HEK293 (cell line): ENCODE data around the gene RACK1.

Experiments
- CTCF ChIA-PET: fragments of 350-600 bp; formaldehyde crosslinking; extraction: SDS; loops from one replicate; lab custom pipeline; 2021; ENCODE audit warnings: antibody characterized with exemption; lab: Yijun Ruan, JAX
- POLR2A ChIA-PET: fragments of 300-600 bp; formaldehyde crosslinking; extraction: SDS; loops from one replicate; lab custom pipeline; 2020; ENCODE audit warnings: antibody characterized with exemption, inconsistent platforms; lab: Yijun Ruan, JAX
- H3K27ac ChIP-seq: fragments of 200-500 bp; sonication (Bioruptor generic); 2 replicates; pipeline ENCODE4 v1.5.1; 2014; ENCODE audit warnings: low read depth, low read length, control low read depth, inconsistent platforms; ENCODE audit errors: extremely low read depth
- H3K36me3 ChIP-seq, 2 experiments: fragments of 200-500 bp in 1 of 2; sonication (Bioruptor generic) in 1 of 2; 1 replicate in 1 of 2; 2 replicates in 1 of 2; pipeline ENCODE4 v1.5.1; 2014 to 2017; ENCODE audit warnings: inconsistent platforms in 2 of 2, low read length in 2 of 2; ENCODE audit not compliant: control insufficient read depth in 2 of 2, insufficient read depth in 1 of 2
- H3K4me1 ChIP-seq: fragments of 200-500 bp; sonication (Bioruptor generic); 2 replicates; pipeline ENCODE4 v1.5.1; 2014; ENCODE audit warnings: mild to moderate bottlenecking, low read length, inconsistent platforms; ENCODE audit not compliant: control insufficient read depth, insufficient read depth
- H3K4me3 ChIP-seq: 2 replicates; pipeline ENCODE4 v1.5.1; 2011; ENCODE audit warnings: low read depth, mild to moderate bottlenecking, control low read depth, low read length, moderate library complexity
- H3K9me3 ChIP-seq: fragments of 200-500 bp; sonication (Bioruptor generic); 2 replicates; pipeline ENCODE4 v1.5.1; 2014; ENCODE audit warnings: low read depth, low read length, inconsistent platforms; ENCODE audit not compliant: control insufficient read depth, insufficient read depth
- ATF2 ChIP-seq: fragments of 450-650 bp; formaldehyde crosslinking; IDR thresholded peaks from 2 replicates; pipeline ENCODE4 v1.5.1; 2016; ENCODE audit warnings: missing biosample characterization, missing genetic modification characterization, low read depth
- BCL11B ChIP-seq: fragments of 450-650 bp; formaldehyde crosslinking; IDR thresholded peaks from 2 replicates; pipeline ENCODE4 v1.5.1; 2016; ENCODE audit warnings: low read depth, missing biosample characterization, missing genetic modification characterization
- HOXD13 ChIP-seq: sonication (generic); formaldehyde crosslinking; IDR thresholded peaks from 2 replicates; pipeline ENCODE4 v1.8.0; 2022; ENCODE audit warnings: missing genetic modification reagents, borderline replicate concordance
- IKZF3 ChIP-seq: fragments of 450-650 bp; IDR thresholded peaks from 2 replicates; pipeline ENCODE4 v1.5.0; 2018; ENCODE audit warnings: missing biosample characterization, mild to moderate bottlenecking, missing genetic modification characterization, moderate library complexity
- SALL2 ChIP-seq: fragments of 450-650 bp; formaldehyde crosslinking; IDR thresholded peaks from 2 replicates; pipeline ENCODE4 v1.5.0; 2017; ENCODE audit warnings: missing biosample characterization, mild to moderate bottlenecking, missing genetic modification characterization, borderline replicate concordance
- SCRT2 ChIP-seq: fragments of 450-650 bp; formaldehyde crosslinking; IDR thresholded peaks from 2 replicates; pipeline ENCODE4 v1.5.1; 2016; ENCODE audit warnings: missing biosample characterization, missing genetic modification characterization
- TSHZ1 ChIP-seq: fragments of 450-650 bp; formaldehyde crosslinking; IDR thresholded peaks from 2 replicates; pipeline ENCODE4 v1.5.1; 2016; ENCODE audit warnings: missing biosample characterization, missing genetic modification characterization, borderline replicate concordance
- YY1 ChIP-seq: fragments of 450-650 bp; formaldehyde crosslinking; IDR thresholded peaks from 2 replicates; pipeline ENCODE4 v1.5.1; 2018; ENCODE audit warnings: missing biosample characterization, missing genetic modification characterization
- ZBTB1 ChIP-seq: fragments of 450-650 bp; formaldehyde crosslinking; IDR thresholded peaks from 2 replicates; pipeline ENCODE4 v1.5.1; 2016; ENCODE audit warnings: missing biosample characterization, missing genetic modification characterization
- ZBTB20 ChIP-seq: fragments of 450-650 bp; formaldehyde crosslinking; IDR thresholded peaks from 2 replicates; pipeline ENCODE4 v1.5.1; 2016; ENCODE audit warnings: missing biosample characterization, missing genetic modification characterization
- ZBTB26 ChIP-seq: fragments of 450-650 bp; formaldehyde crosslinking; optimal IDR thresholded peaks from 2 replicates; pipeline ENCODE3; 2016; ENCODE audit warnings: missing biosample characterization, mild to moderate bottlenecking, missing genetic modification characterization
- ZFP3 ChIP-seq: fragments of 450-650 bp; formaldehyde crosslinking; IDR thresholded peaks from 2 replicates; pipeline ENCODE4 v1.5.1; 2016; ENCODE audit warnings: low read depth, missing biosample characterization, missing genetic modification characterization
- ZFP41 ChIP-seq: fragments of 450-650 bp; formaldehyde crosslinking; IDR thresholded peaks from 2 replicates; pipeline ENCODE4 v1.5.1; 2016; ENCODE audit warnings: missing biosample characterization, missing genetic modification characterization, borderline replicate concordance
- ZNF184 ChIP-seq: fragments of 450-650 bp; IDR thresholded peaks from 2 replicates; pipeline ENCODE4 v1.5.1; 2018; ENCODE audit warnings: missing biosample characterization, mild to moderate bottlenecking, missing genetic modification characterization
- ZNF24 ChIP-seq: fragments of 450-650 bp; formaldehyde crosslinking; IDR thresholded peaks from 2 replicates; pipeline ENCODE4 v1.5.1; 2016; ENCODE audit warnings: missing biosample characterization, missing genetic modification characterization
- ZNF426 ChIP-seq: fragments of 450-650 bp; formaldehyde crosslinking; IDR thresholded peaks from 2 replicates; pipeline ENCODE4 v1.5.1; 2017; ENCODE audit warnings: missing biosample characterization, missing genetic modification characterization, mild to moderate bottlenecking, inconsistent platforms, moderate library complexity
- ZNF48 ChIP-seq: fragments of 450-650 bp; formaldehyde crosslinking; IDR thresholded peaks from 2 replicates; pipeline ENCODE4 v1.5.1; 2016; ENCODE audit warnings: missing biosample characterization, missing genetic modification characterization
- ZNF488 ChIP-seq: fragments of 450-650 bp; formaldehyde crosslinking; IDR thresholded peaks from 2 replicates; pipeline ENCODE4 v1.5.1; 2016; ENCODE audit warnings: missing biosample characterization, missing genetic modification characterization
- ZNF501 ChIP-seq: fragments of 450-650 bp; formaldehyde crosslinking; IDR thresholded peaks from 2 replicates; pipeline ENCODE4 v1.5.1; 2016; ENCODE audit warnings: missing biosample characterization, missing genetic modification characterization
- ZNF513 ChIP-seq: fragments of 450-650 bp; IDR thresholded peaks from 2 replicates; pipeline ENCODE4 v1.5.1; 2018; ENCODE audit warnings: missing biosample characterization, missing genetic modification characterization
- ZNF514 ChIP-seq: fragments of 450-650 bp; formaldehyde crosslinking; IDR thresholded peaks from 2 replicates; pipeline ENCODE4 v1.5.1; 2016; ENCODE audit warnings: missing biosample characterization, missing genetic modification characterization
- ZNF530 ChIP-seq: fragments of 450-650 bp; formaldehyde crosslinking; IDR thresholded peaks from 2 replicates; pipeline ENCODE4 v1.5.1; 2016; ENCODE audit warnings: low read depth, missing biosample characterization, missing genetic modification characterization
- ZNF560 ChIP-seq: fragments of 450-650 bp; formaldehyde crosslinking; IDR thresholded peaks from 2 replicates; pipeline ENCODE4 v1.5.1; 2017; ENCODE audit warnings: missing biosample characterization, missing genetic modification characterization, borderline replicate concordance
- ZNF580 ChIP-seq: fragments of 450-650 bp; formaldehyde crosslinking; IDR thresholded peaks from 2 replicates; pipeline ENCODE4 v1.5.1; 2016; ENCODE audit warnings: missing biosample characterization, missing genetic modification characterization
- ZNF624 ChIP-seq: fragments of 450-650 bp; formaldehyde crosslinking; IDR thresholded peaks from 2 replicates; pipeline ENCODE4 v1.5.1; 2017; ENCODE audit warnings: missing biosample characterization, missing genetic modification characterization
- ZNF629 ChIP-seq: fragments of 450-650 bp; formaldehyde crosslinking; IDR thresholded peaks from 2 replicates; pipeline ENCODE4 v1.5.1; 2017; ENCODE audit warnings: missing biosample characterization, missing genetic modification characterization
- ZNF704 ChIP-seq: fragments of 450-650 bp; formaldehyde crosslinking; IDR thresholded peaks from 2 replicates; pipeline ENCODE4 v1.5.1; 2016; ENCODE audit warnings: missing biosample characterization, missing genetic modification characterization

RACK1 gene

GRCh38 chr5:181187500-181188213, 56.0 kb downstream of the RACK1 start:
- Histone ChIP-seq H3K4me1 (no peaks in the 10 kb centered on the region), H3K27ac (peak overlapping the region; percentile 48; the same call in 1 of the 2 replicates), H3K36me3 (no peaks in the 10 kb centered on the region), H3K9me3 (no peaks in the 10 kb centered on the region), H3K4me3 (peak overlapping the region; percentile 48)
- POLR2A ChIA-PET = interaction anchor here (0.7 to 4.0 kb wide), 7 partner anchors 10 to 751 kb away, joined by 3 to 29 read pairs (median 6); partner anchors contain the start of genes TRIM41 and TRIM52
- CTCF ChIA-PET = interaction anchor here (1.2 to 1.3 kb wide), 3 partner anchors 14 to 26 kb away, joined by 3 to 4 read pairs (median 4); no protein-coding TSS in a partner anchor
- TF ChIP-seq HOXD13 = no peak
- TF ChIP-seq ZNF629 (tag by site-specific recombination) = peak; percentile 52
- TF ChIP-seq ATF2 (tag by site-specific recombination) = no peak
- TF ChIP-seq BCL11B (tag by site-specific recombination) = no peak
- TF ChIP-seq ZNF513 = no peak
- peak; percentile 83 for TF ChIP-seq ZBTB26 (tag by site-specific recombination)
- no peak for TF ChIP-seq ZFP3 (tag by site-specific recombination)
- peak; percentile 21; the same call in 1 of the 2 replicates for TF ChIP-seq TSHZ1
- peak; percentile 94 for TF ChIP-seq ZBTB20
- TF ChIP-seq YY1 (tag by site-specific recombination) = peak; percentile 65
- no peak for TF ChIP-seq ZNF488 (tag by site-specific recombination)
- no peak for TF ChIP-seq ZNF560 (tag by site-specific recombination)
- no peak for TF ChIP-seq SALL2
- no peak for TF ChIP-seq ZNF514
- TF ChIP-seq ZNF624 (tag by site-specific recombination) = no peak
- TF ChIP-seq ZNF580 (tag by site-specific recombination) = no peak
- peak; percentile 86 for TF ChIP-seq ZNF501 (tag by site-specific recombination)
- TF ChIP-seq ZBTB1 (tag by site-specific recombination) = peak; percentile 11; the same call in 1 of the 2 replicates
- TF ChIP-seq ZNF24 = peak; percentile 52; the same call in 1 of the 2 replicates
- TF ChIP-seq ZNF704 = no peak
- TF ChIP-seq IKZF3 (tag by site-specific recombination) = peak; percentile 85
- no peak for TF ChIP-seq ZNF426 (tag by site-specific recombination)
- no peak for TF ChIP-seq ZNF48 (tag by site-specific recombination)
- TF ChIP-seq SCRT2 (tag by site-specific recombination) = peak; percentile 71; the same call in 1 of the 2 replicates
- TF ChIP-seq ZNF184 = 0 out of 2 replicates have a peak, but pooled peaks have one; percentile 45
- no peak for TF ChIP-seq ZFP41 (tag by site-specific recombination)
- TF ChIP-seq ZNF530 = no peak
